LNCaP clone FGC (cell line): ENCODE data around the gene CAPN2.
"Not testable (repeated sequence)": the region's sequence is repeated elsewhere in the genome, so short reads cannot be mapped to it uniquely, and the experiment has no call there.

Source experiments
- DNase-seq: peaks from one replicate; pipeline ENCODE4 v3.0.0-alpha.2; 2011; ENCODE audit warnings: low read depth
- H3K4me3 ChIP-seq: 2 replicates; pipeline ENCODE4 v1.5.1; 2011; ENCODE audit warnings: mild to moderate bottlenecking, low read depth, low read length, control low read depth
- CTCF ChIP-seq: IDR thresholded peaks from 2 replicates; pipeline ENCODE4 v1.5.1; 2012; ENCODE audit warnings: mild to moderate bottlenecking; ENCODE audit not compliant: control insufficient read depth, insufficient read depth; ENCODE audit errors: extremely low read depth

The CAPN2 gene

GRCh38 chr1:223811634-223812101 lies 99.3 kb downstream of the CAPN2 start:
- H3K4me3 ChIP-seq = no peak overlapping the region
- DNase-seq = no peak
- TF ChIP-seq CTCF = peak; percentile 72

GRCh38 chr1:223813645-223814044 lies 101.3 kb downstream of the CAPN2 start:
- TF ChIP-seq CTCF = no peak
- no peak for DNase-seq
- no peak overlapping the region for H3K4me3 ChIP-seq

- DNase-seq = no peak
- no peak for TF ChIP-seq CTCF
- no peak overlapping the region for H3K4me3 ChIP-seq
These were observed 102.9 kb downstream of the CAPN2 start for GRCh38 chr1:223815020-223815853.

- DNase-seq = no peak
- no peak overlapping the region for H3K4me3 ChIP-seq
- no peak for TF ChIP-seq CTCF
These were observed 103.5 kb downstream of the CAPN2 start for GRCh38 chr1:223815865-223816264.

GRCh38 chr1:223817265-223817664 lies 104.9 kb downstream of the CAPN2 start:
- H3K4me3 ChIP-seq, DNase-seq: not testable (repeated sequence)

GRCh38 chr1:223819730-223820514 lies 107.6 kb downstream of the CAPN2 start:
- DNase-seq = peak; percentile 45
- H3K4me3 ChIP-seq = no peak overlapping the region
- no peak for TF ChIP-seq CTCF

- no peak overlapping the region for H3K4me3 ChIP-seq
- TF ChIP-seq CTCF = no peak
- no peak for DNase-seq
These were observed 108.1 kb downstream of the CAPN2 start for GRCh38 chr1:223820515-223820858.
